Lower leg skin (tissue), 4 donors: Measurements from ENCODE around the gene RPUSD1. TPM values are rescaled to one million over a fixed set of nuclear protein-coding genes. Genes with fewer than 3 reads are reported as not detected.

ENCODE experiments used
- DNase-seq, 2 donors: peaks; one replicate each; pipeline ENCODE4 v3.0.0-alpha.2; 2019; ENCODE audit warnings: low spot score in 2 of 2
- H3K4me3 ChIP-seq: fragments of 200-600 bp; sonication (generic); 2 replicates; pipeline ENCODE4 v1.5.1; 2017; ENCODE audit warnings: mild to moderate bottlenecking, low read depth; ENCODE audit not compliant: poor library complexity, severe bottlenecking
- CTCF ChIP-seq, 3 donors: fragments of 450-650 bp; IDR thresholded peaks; one replicate each; pipeline ENCODE4 v1.5.1; 2016; ENCODE audit warnings: antibody characterized with exemption in 3 of 3, mild to moderate bottlenecking in 3 of 3, moderate library complexity in 2 of 3
- POLR2A ChIP-seq, 2 donors: fragments of 450-650 bp; IDR thresholded peaks; one replicate each; pipeline ENCODE4 v1.6.1; 2016 to 2017; ENCODE audit warnings: antibody characterized with exemption in 2 of 2, mild to moderate bottlenecking in 1 of 2, moderate library complexity in 1 of 2
- WGBS, 2 donors: methylation state at CpG; one replicate each; pipeline ENCODE4 v1.1.5; 2018; 5-methylcytosine and 5-hydroxymethylcytosine counted together
- intact Hi-C: fragments of 100-400 bp; cut with DNase I; formaldehyde crosslinking; loops from one replicate; pipeline ENCODE4 v1.15.0; 2023; ENCODE audit warnings: low total_unique reads
- total RNA-seq, 4 donors: library from RNA; depleted of rRNA; stranded (reverse); fragments of >200 nt; gene quantifications; one replicate each; pipeline ENCODE4 v1.1.0, GENCODE V29; 2016

RPUSD1 gene
- total RNA-seq, 4 donors from 2014 or later = 20.2 to 27.9 (median 25.5) TPM

- DNase-seq = no peak
- 62 to 80% methylated on average over 9 to 20 of the region's 21 CpGs for WGBS, 2 donors
- TF ChIP-seq POLR2A (IDR thresholded peaks at IDR 0.05) (no peak), CTCF (IDR thresholded peaks at IDR 0.05) (no peak)
- no peak overlapping the region for H3K4me3 ChIP-seq
- intact Hi-C loops = no loop called here
These were observed 24.6 kb downstream of the RPUSD1 start for GRCh38 chr16:763369-764183.

- H3K4me3 ChIP-seq = no peak overlapping the region
- intact Hi-C loops = no loop called here
- TF ChIP-seq CTCF (IDR thresholded peaks at IDR 0.05) = no peak
- TF ChIP-seq POLR2A (IDR thresholded peaks at IDR 0.05) = no peak
- WGBS, 2 donors = 68 to 74% methylated on average over 8 to 10 of the region's 17 CpGs
- DNase-seq = no peak
These were observed 25.4 kb downstream of the RPUSD1 start for GRCh38 chr16:762595-763268.

GRCh38 chr16:761625-762513, 26.3 kb downstream of the RPUSD1 start:
- no peak overlapping the region for H3K4me3 ChIP-seq
- TF ChIP-seq POLR2A (IDR thresholded peaks at IDR 0.05) (no peak), CTCF (IDR thresholded peaks at IDR 0.05) (no peak)
- DNase-seq = no peak
- intact Hi-C loops = no loop called here
- WGBS, 2 donors = 58 to 62% methylated on average over 14 to 22 of the region's 22 CpGs

GRCh38 chr16:760545-761343, 27.4 kb downstream of the RPUSD1 start, which contains the start of gene MSLN:
Gene MSLN (plus strand): TSS chr16:760734. CDS start chr16:762681, 1,947 bp downstream.
- TF ChIP-seq CTCF (IDR thresholded peaks at IDR 0.05) = no peak
- no peak for TF ChIP-seq POLR2A (IDR thresholded peaks at IDR 0.05)
- H3K4me3 ChIP-seq = no peak within 1 kb of the TSS
- DNase-seq = no peak
- 62 to 66% methylated on average over 34 to 37 of the region's 37 CpGs for WGBS, 2 donors
- intact Hi-C loops = no loop called here

- WGBS, 2 donors = 43 to 60% methylated on average over 12 to 13 of the region's 15 CpGs
- intact Hi-C loops = no loop called here
- no peak for DNase-seq
- TF ChIP-seq POLR2A (IDR thresholded peaks at IDR 0.05) (no peak), CTCF (IDR thresholded peaks at IDR 0.05) (no peak)
- H3K4me3 ChIP-seq = no peak overlapping the region
These were observed 28.1 kb downstream of the RPUSD1 start for GRCh38 chr16:760065-760464.
